HG03060 (cell line): Measurements from ENCODE around the gene PTPN23.

Experiments
- ATAC-seq: cut with Tn5 transposase; IDR thresholded peaks from one replicate; pipeline ENCODE4 v1.9.1; 2021; ENCODE audit warnings: low read depth, moderate number of reproducible peaks; ENCODE audit not compliant: unreplicated experiment

PTPN23 gene

GRCh38 chr3:47418167-47419082, 37.6 kb downstream of the PTPN23 start:
- ATAC-seq = no peak

- no peak for ATAC-seq
Measured at GRCh38 chr3:47419083-47420043, 38.5 kb downstream of the PTPN23 start.

- no peak for ATAC-seq
Measured at GRCh38 chr3:47420044-47420430, 39.2 kb downstream of the PTPN23 start.

GRCh38 chr3:47420511-47421484, 40.0 kb downstream of the PTPN23 start:
- no peak for ATAC-seq

- ATAC-seq = no peak
Measured at GRCh38 chr3:47421741-47422649, 41.2 kb downstream of the PTPN23 start.

- ATAC-seq = no peak
Measured at GRCh38 chr3:47422743-47423142, 41.9 kb downstream of the PTPN23 start.

GRCh38 chr3:47423548-47424145, 42.8 kb downstream of the PTPN23 start:
- ATAC-seq = no peak

GRCh38 chr3:47424434-47425382, 43.9 kb downstream of the PTPN23 start:
- no peak for ATAC-seq

GRCh38 chr3:47425383-47425778, 44.6 kb downstream of the PTPN23 start:
- no peak for ATAC-seq

GRCh38 chr3:47425959-47426358, 45.1 kb downstream of the PTPN23 start:
- ATAC-seq = no peak

GRCh38 chr3:47427866-47428265, 47.0 kb downstream of the PTPN23 start:
- ATAC-seq = no peak

GRCh38 chr3:47428662-47429061, 47.8 kb downstream of the PTPN23 start:
- no peak for ATAC-seq

- ATAC-seq = no peak
Measured at GRCh38 chr3:47429476-47430270, 48.9 kb downstream of the PTPN23 start.

GRCh38 chr3:47430606-47431005, 49.8 kb downstream of the PTPN23 start:
- ATAC-seq = no peak

GRCh38 chr3:47431225-47431624, 50.4 kb downstream of the PTPN23 start:
- ATAC-seq = no peak

- no peak for ATAC-seq
Measured at GRCh38 chr3:47432673-47433072, 51.9 kb downstream of the PTPN23 start.

GRCh38 chr3:47433796-47434195, 53.0 kb downstream of the PTPN23 start:
- ATAC-seq = no peak
